Hematopoietic multipotent progenitor cell (in vitro differentiated cells): Measurements from ENCODE around the gene MBD5. TPM values are rescaled to one million over a fixed set of nuclear protein-coding genes. Genes with fewer than 3 reads are reported as not detected.

Experiments used
- DNase-seq, 3 donors: peaks; one replicate each; pipeline ENCODE4 v3.0.0-alpha.2; 2011 to 2015; ENCODE audit warnings: low read depth in 2 of 3, low spot score in 2 of 3
- total RNA-seq: library from RNA; depleted of rRNA; stranded (reverse); fragments of >200 nt; gene quantifications from one replicate; pipeline ENCODE4 v1.2.3, GENCODE V29; 2012

Gene MBD5
- total RNA-seq, 1 donor: 18.6 TPM

GRCh38 chr2:148430101-148430500 lies 409.2 kb downstream of the MBD5 start:
- DNase-seq: peak in 1 of 3 donors; percentile 21

GRCh38 chr2:148447877-148448276 lies 427.0 kb downstream of the MBD5 start:
- no peak for DNase-seq

- DNase-seq: no peak
Observed at GRCh38 chr2:148450531-148450930, 429.6 kb downstream of the MBD5 start.

GRCh38 chr2:148451046-148451445 lies 430.2 kb downstream of the MBD5 start:
- no peak for DNase-seq

GRCh38 chr2:148455791-148456190 lies 434.9 kb downstream of the MBD5 start:
- DNase-seq: no peak

- DNase-seq: no peak
Observed at GRCh38 chr2:148458171-148458570, 437.3 kb downstream of the MBD5 start.

GRCh38 chr2:148459377-148459778 lies 438.5 kb downstream of the MBD5 start:
- no peak for DNase-seq

- no peak for DNase-seq
Observed at GRCh38 chr2:148461876-148462275, 441.0 kb downstream of the MBD5 start.

GRCh38 chr2:148475626-148476025 lies 454.7 kb downstream of the MBD5 start:
- no peak for DNase-seq

GRCh38 chr2:148479398-148479797 lies 458.5 kb downstream of the MBD5 start:
- DNase-seq: peak in 2 of 3 donors; percentile 13 to 43

- no peak for DNase-seq
Observed at GRCh38 chr2:148483665-148484064, 462.8 kb downstream of the MBD5 start.

- no peak for DNase-seq
Observed at GRCh38 chr2:148484066-148484465, 463.2 kb downstream of the MBD5 start.

- no peak for DNase-seq
Observed at GRCh38 chr2:148486655-148487054, 465.8 kb downstream of the MBD5 start.

GRCh38 chr2:148487439-148487838 lies 466.5 kb downstream of the MBD5 start:
- DNase-seq: no peak

GRCh38 chr2:148490840-148491439 lies 470.0 kb downstream of the MBD5 start:
- DNase-seq: no peak

- DNase-seq: no peak
Observed at GRCh38 chr2:148493822-148494563, 473.1 kb downstream of the MBD5 start.

- no peak for DNase-seq
Observed at GRCh38 chr2:148495586-148495985, 474.7 kb downstream of the MBD5 start.

- no peak for DNase-seq
Observed at GRCh38 chr2:148501545-148501944, 480.7 kb downstream of the MBD5 start.

- DNase-seq: no peak
Observed at GRCh38 chr2:148503516-148503915, 482.6 kb downstream of the MBD5 start.

- no peak for DNase-seq
Observed at GRCh38 chr2:148507970-148508369, 487.1 kb downstream of the MBD5 start.

GRCh38 chr2:148508878-148509287 lies 488.0 kb downstream of the MBD5 start:
- DNase-seq: no peak

- DNase-seq: peak; percentile 52 to 90 (median 76)
Observed at GRCh38 chr2:148509288-148509902, 488.5 kb downstream of the MBD5 start.
